Activated CD4-positive, alpha-beta T cell treated with anti-CD3 and anti-CD28 coated beads, Interleukin-2, amount 50 U/mL, for 16 hours (primary cell): ENCODE measurements around the gene PRUNE1.

Experiments
- DNase-seq: peaks from one replicate; pipeline ENCODE4 v3.0.0-alpha.2; 2020

Gene PRUNE1, protein sequence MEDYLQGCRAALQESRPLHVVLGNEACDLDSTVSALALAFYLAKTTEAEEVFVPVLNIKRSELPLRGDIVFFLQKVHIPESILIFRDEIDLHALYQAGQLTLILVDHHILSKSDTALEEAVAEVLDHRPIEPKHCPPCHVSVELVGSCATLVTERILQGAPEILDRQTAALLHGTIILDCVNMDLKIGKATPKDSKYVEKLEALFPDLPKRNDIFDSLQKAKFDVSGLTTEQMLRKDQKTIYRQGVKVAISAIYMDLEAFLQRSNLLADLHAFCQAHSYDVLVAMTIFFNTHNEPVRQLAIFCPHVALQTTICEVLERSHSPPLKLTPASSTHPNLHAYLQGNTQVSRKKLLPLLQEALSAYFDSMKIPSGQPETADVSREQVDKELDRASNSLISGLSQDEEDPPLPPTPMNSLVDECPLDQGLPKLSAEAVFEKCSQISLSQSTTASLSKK

DNA sequence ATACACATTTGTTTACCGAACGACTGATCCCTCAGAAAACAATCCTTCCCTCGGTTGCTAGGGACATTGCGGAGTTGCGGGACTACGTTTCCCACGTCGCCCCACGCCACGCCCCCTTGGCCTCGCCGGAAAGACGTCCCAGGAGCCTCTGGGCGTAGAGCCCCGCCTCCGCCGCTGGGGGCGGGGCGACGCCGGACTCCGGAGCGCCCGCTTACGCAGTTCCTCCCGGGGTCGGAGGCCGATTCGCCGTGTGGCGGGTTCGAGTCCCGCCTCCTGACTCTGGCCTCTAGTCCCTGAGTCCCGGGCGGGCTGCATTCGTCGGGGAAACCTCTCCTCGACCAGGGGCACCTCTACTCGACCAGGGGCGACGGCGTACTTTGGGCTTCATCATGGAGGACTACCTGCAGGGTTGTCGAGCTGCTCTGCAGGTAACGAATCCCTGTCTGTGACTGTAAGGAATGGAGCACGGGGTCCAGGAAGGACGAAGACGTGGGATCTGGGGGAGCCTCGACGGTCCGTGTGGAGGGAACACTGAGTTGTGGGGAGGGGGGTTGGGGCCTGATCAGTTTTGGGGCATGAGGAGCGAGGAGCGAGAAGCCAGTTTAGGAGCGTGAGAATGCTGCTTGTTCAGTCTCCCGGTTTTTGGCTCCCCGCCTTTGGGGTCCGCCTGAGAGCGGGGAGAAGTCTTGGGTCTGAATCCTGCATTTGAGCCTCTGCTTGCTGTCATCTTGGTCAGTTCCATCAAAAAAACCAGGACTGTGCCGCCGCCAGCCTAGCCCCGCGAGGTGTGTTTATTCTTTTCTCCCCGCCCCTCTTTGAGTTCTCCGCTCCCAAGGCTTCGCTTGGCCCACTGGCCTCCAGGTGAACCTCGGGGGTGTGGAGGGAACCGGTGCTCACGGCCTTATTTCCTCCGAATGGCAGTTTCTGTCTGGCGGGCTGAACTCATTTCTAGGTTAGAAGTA is at the start of gene PRUNE1:
PRUNE1 (plus strand) TSS at position 206 of the 962 bp plus-strand sequence; CDS start at position 390, 184 bp downstream.
- DNase-seq: peak; percentile 97

DNA sequence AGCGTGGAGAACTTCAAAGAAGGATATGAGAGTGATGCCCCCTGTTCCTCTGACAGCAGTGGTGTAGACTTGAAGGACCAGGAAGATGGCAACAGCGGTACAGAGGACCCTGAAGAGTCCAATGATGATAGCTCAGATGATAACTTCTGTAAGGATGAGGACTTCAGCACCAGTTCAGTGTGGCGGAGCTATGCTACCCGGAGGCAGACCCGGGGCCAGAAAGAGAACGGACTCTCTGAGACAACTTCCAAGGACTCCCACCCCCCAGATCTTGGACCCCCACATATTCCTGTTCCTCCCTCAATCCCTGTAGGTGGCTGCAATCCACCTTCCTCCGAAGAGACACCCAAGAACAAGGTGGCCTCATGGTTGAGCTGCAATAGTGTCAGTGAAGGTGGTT is 47.6 kb upstream of the PRUNE1 start:
- no peak for DNase-seq

DNA sequence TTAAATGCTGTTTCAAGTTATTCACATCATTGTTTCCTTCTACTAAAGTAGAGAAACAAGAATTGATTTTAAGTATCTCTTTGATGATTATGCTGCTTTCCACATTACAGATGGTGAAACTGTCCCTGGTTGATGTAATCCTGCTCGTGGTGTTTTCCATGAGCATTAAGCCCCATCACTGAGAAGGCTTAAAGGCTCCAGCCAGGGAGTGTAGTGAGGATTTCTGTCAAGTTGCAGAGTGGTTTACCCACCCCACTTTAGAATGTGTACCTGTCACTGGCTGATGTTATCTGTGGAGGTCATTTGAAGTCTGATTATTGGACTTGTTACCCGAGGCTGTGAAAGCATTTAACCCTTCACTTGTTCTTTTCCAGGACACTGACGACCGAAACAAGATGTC is 46.5 kb upstream of the PRUNE1 start:
- DNase-seq: no peak

DNA sequence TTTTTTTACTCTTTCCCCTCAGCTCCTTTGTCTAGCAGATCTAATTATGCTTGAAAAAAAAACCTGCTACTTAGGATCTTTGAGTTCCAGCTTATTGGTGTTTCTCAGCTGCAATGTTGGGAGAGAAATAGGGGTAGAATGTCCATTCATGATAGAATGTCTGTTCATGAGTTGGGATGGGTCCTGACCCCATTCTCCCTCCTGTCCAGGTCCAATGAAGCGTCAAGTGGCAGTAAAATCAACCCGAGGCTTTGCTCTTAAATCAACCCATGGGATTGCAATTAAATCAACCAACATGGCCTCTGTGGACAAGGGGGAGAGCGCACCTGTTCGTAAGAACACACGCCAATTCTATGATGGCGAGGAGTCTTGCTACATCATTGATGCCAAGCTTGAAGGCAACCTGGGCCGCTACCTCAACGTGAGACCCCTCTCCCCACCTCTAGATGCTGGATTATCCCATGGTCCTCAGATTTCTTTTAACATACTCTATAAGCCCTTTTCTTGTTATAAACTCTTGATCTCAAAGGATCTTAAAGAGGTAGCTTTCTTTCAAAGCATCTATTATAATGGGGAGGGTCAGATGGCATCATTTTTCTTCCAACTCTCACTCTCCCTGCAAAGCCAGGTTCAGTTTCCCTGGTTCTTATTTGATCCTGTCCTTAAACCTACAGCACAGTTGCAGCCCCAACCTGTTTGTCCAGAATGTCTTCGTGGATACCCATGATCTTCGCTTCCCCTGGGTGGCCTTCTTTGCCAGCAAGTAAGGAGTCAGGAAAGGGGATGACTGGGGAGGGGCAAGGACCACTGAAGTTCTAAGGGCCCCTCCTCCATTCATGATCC is 44.7 kb upstream of the PRUNE1 start:
- no peak for DNase-seq

DNA sequence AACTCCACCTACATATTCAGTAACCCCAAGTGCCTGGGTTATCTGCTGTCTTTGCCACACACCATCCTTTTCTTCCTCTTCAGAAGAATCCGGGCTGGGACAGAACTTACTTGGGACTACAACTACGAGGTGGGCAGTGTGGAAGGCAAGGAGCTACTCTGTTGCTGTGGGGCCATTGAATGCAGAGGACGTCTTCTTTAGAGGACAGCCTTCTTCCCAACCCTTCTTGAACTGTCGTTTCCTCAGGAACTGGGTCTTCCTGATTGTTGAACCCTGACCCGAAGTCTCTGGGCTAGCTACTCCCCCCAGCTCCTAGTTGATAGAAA is 44.1 kb upstream of the PRUNE1 start:
- no peak for DNase-seq

DNA sequence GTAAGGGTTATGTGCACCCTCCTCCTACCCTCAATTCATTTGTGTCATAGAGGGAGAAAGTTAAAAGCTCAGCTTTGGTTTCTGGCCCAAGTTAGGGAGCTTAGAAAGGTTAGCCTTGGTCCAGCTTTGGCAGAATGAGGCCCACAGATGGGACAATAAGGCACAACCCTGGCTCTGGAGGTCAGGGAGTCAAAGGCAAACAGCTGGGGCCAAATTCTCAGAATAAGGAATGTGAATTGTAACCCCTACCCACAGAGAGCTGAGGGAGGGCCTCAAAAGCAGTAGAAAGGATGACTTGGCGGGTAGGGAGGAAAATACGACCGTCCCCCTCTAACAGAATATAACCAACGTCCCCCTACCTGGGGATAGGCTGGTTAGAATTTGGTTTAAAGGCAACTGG is 42.6 kb upstream of the PRUNE1 start:
- no peak for DNase-seq

DNA sequence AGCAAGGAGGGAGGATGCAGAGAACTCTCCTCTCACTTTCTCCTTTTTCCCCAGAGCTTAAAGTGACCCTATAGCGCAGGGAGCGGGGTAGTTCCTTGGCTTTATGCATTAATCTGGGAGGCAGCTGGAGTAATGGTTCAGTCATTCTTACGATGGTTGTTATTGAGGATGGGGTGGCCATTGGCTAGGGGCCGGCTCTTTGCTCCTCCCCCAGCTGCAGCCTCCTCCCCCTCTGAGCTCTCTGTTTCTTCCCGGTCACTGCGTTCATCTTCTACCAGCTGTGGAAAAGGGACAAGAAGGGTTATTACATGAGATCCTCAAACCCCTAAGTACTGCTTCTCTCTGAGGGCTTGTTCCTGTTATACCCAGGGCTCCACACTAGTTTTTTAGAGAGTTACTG is 42.2 kb upstream of the PRUNE1 start:
- DNase-seq: no peak

DNA sequence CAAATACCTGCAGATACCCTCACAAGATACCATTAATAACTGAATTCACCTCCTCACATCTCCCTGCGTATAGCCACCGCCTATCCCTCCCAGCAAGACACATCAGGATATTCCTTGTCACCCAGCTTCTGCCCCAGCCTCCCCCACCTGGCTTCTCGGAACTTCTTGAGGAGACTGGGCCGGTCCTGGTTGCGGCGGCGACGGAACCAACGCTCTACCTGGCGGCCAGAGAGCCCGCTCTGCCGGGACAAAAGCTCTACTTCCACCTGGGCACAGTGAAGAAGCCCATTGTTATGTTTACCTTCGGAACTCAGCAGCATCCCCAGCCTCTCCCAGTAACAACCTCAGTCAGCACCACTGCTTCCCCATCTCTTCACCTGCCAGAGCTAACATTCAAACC is 40.3 kb upstream of the PRUNE1 start:
- DNase-seq: no peak

DNA sequence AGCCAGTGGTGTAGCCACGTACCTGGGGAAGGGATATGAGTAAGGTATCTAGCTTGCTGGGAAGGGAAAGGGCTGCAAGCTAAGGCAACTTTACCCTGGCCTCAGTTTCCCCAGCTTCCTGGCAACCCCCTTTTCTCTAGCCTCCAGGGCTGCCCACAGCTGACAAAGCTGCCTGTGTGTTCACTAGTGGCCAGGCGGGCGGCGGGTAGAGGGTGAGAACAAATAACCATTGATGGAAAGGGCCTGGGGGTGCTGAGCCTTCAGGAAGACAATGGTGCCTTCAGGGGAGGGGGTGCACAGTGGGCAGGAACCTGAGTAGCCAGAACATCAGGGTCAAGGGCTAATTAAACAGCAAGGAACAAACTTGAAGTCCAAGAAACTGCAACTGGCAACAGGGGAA is 39.8 kb upstream of the PRUNE1 start:
- DNase-seq: no peak

DNA sequence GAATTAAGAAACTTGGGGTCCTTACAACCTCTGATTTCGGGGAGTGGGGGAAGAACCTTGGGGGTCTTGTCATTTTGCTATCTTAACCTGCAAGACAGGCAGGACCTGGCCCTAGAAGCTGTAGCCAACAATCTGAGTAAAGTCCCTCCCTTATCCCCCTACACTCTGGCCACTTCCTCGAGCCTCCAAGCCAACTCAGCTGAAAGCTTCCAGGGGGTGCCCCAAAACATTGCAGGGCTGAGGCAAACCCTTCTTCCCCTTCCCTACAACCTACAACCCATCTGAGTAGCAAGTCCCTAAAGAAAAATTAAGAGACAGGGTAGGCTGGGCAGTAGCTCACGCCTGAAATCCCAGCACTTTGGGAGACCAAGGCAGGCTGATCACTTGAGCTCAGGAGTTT is 38.6 kb upstream of the PRUNE1 start:
- DNase-seq: no peak

DNA sequence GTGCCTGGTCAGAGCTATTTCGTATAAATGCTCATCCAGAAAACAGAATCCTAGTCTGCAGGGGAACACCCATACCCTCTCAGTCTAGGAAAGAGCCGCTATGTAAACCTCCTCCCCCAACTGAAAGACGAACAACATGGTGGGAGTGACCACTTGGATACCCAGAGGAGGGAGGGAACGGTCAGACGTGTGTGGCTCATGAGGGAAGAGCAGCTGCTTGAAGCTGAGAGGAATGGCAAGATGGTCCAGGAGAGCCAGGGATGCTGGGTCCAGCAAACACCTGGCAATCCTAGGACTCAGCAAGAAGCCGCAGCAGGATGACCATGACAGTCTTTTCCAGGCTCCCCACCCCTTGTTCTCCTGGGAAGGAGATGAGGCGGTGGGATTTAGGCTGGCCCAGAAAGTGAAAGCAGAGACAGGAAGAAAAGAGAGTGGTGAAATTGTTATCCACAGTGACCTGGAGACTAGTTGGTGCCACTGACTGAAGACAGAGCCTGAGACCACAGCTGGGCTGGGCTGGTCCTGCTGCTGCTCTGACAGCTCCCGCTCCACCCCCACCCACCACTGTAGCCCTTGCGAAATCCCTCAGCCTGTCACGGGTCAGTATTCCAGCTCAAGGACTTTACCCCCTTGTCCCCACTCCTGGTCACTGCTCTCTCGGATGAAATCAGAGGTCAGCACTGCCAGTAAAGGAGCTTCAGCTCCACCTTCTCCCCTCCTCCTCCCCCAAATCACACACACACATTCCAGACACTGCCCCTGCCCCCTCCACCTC is 37.3 kb upstream of the PRUNE1 start:
- DNase-seq: no peak

DNA sequence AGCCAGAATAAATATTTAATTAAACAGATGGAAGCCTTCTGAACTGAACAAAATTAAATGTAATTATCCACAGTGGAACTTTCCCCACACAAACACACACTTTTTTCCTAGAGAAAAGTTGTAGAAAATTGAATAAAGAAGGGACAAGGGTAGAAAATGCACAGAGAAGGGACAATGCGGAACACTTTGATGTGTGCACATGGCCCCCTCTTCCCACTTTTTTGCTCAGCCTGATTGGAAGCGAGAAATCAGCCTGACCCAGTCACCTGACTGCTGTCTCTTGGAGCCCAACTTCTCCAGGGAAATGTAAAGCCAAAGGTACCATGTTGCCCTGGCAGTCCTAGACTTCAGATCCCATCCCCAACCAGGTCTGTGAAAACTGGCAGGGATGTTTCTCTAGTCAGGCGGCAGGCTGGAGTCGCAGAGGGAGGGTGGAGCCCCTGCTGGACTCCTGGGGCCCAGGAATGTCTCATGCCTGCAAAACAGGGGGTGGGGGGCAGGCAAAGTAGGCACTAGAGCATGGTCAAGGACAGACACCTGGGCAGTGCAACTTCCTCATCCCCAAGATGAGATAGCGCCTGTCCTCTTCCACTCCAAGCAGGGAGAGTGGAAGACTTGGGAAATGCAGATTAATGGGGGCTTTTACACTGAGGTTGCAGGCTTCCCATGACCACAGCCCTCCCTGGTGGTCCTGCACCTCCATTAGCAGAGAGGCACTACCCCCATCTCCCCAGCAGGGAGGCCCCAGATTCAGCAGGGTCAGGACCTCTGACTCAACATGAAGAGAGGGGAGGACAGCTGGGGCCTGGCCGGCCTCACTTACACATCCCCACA is 36.4 kb upstream of the PRUNE1 start:
- no peak for DNase-seq

DNA sequence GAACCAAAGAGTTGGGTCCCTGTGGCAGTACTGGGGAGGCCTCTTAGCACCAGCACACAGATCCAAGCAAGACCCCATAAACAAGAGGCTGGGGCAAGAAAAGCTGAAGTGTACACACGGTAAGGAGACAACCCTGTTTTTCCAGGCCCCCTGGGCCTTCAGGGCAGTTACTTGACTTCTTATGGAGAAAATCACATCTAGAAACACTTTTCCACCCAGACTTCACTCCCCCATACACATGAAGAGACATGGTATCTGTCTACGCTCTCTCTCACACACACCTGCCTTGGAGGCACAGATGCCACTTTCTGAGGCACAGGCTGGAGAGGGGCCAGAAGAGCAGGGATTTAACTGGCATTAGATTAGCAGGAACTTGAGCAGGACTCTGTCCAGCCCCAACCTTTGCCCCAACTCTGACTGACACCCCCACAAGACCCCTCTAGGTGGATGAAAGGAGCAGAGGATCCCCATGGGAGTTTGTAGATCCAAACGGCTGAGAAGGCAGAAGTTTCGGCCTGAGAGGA is 35.8 kb upstream of the PRUNE1 start:
- DNase-seq: no peak

DNA sequence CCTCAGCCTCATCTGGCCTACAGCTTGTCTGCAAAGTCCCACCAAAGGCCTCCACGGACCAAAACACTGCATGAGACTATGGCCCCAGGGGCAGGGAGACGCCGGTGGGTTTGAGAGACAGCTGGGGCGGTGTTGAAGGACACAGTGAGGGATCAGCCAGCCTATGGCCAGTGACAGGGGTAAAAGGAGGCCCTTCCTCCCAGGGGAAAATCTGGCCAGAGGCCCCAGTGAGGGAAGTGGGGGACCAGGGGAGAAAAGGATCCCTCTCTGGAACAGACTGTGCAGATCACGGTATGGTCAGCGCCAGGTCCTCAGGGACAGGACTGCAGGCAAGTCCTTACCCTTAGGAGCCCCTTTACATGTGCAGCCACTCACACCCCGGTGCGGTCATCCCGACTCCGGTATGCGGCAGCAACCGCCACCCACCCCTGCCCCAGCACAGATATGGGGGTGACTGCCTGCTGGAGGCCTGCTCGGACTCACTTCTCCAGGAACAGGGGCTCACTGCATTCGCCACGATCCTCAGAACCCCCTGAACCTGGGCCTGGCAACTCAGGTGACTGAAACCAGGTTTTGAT is 34.9 kb upstream of the PRUNE1 start:
- no peak for DNase-seq

DNA sequence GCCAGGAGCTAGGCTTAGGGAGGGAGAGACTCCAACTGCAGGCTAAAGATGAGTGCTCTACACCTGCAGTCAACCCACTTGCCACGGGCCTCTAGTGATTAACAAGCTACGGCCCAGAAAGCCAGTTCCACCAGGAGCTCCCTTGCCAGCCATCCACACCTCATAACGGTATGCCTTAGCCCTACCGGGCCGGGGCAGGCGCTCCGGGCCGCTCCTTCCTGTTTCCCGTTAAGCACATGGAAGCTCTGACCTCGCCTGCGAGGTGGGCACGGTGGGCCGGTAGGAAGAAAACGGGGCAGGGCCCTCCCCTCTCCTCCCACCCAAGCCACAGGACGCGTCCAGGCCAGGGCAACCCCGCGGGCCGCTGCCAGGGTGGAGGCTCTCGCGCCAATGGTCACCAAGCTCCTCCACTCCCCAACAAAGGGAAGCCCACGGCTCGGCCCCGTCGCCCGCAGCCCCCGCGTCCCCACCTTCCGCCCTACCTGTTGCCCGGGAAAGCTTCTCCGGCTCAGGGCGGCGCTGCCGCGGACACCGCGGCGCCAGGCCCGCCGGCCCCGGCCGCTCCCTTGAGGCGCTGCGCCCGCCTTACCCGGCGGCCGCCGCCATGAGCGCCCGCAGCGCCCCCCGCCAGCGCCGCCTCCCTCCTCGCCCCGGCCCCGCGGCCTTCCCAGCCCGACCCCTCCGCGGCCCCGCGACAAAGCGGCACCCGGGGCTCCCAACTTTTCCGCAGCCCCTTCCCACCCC is 34.2 kb upstream of the PRUNE1 start:
- peak; percentile 54 for DNase-seq

DNA sequence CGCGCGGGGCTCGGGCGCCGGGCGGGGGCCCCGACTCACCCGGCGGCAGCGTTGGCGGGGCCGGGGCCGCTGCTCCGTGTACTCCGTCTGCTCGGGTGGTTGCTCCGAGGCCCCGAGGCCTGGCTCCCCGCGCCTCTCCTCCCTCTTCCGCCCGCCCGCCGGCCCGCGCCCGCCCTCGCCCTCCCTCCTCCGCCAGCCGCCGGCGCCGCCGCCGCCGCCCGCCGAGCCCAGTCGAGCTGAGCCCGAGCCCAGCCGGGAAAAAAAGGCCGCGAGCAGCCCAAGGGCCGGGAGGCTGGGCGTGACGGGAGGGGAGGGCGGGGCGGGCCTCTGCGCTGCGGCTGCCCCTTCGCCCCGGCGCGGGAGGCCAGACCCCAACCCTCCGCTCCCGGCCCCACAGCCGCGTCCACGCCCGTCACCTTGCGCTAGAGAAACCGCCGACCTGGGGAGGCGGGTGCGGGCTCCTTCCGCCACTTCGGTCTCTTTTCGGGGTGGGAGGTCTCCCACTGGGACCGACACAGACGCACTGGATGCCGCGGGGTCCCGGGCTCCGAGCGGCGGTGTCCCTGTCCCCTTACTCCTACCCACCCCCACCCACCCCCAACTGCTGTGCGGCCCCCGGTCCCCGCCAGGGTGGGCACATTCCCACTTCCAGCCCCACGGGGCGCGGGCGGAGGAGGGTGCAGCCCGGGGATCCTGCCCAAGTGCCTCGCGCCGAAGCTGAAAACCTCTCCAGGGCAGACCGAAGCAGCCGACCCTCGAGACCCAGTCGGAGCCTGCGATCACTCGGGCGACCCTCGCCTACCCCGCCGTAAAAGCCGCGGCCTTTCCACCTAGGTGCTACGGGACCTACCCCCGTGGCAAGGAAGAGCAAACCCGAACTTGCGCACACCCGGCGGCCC is 33.4 kb upstream of the PRUNE1 start, which contains the start of gene CERS2:
CERS2 (minus strand) TSS at position 256 of the 899 bp plus-strand sequence. CDS start 5,745 bp downstream, outside the sequence.
- peak; percentile 69 for DNase-seq

DNA sequence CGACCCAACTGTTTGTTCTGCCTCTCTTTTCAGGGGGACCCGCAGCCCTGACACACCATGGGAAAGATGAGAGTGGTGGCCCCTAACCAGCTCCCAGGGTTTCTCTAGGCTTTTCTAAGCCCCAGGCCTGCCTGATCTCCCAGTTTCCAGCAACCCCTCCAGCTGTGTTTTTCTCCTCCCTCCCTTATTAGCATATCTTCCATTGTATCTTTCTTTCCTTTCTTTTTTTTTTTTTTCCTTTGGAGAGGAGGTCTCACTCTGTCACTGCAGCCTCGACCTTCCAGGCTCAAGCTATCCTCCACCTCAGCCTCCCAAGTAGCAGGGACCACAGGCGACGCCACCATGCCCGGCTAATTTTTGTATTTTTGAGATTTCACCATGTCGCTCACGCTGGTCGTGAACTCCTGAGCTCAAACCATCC is 31.8 kb upstream of the PRUNE1 start:
- no peak for DNase-seq

DNA sequence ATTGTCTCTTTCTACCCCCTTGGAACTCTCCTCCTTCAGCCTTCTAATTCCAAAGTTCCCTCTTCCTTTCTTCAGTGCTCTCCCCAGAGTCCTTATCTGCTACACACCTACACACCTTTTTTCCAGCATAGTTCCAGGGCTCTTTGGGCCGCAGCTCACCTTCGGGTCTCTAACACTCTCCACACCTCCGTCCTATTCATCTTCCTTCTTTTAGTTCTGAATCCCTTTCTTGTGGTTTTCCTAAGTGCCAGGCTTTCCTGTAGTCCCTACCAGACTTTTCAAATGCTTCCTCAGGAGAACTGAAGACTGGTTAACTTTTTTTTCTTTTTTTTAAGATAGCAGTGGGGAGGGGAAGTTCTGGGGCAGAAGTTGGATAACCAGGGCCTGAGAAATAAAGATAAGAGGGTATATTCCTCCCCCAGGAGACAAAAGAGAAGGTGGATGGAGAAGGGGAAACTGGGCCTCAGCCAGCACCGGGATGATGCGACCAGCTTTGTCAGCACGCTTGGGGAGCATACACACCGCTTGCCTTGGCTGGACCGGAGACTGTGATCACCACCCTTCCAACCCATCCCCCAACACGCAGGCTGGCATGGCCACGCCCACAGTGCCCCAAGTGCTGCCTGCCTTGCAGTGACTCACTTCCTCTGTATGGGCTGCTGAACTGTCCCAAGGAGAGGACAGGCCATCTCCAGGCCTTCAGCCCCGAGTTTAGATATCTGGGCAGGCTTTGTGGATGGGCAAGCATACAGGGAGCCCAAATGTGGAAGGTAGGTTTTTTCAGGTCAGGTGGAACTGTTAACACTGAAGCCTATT is 31.2 kb upstream of the PRUNE1 start:
- DNase-seq: peak; percentile 92
